ENCODE results near the gene NUDC. TPM values are rescaled to one million over a fixed set of nuclear protein-coding genes. Genes with fewer than 3 reads are reported as not detected.

NUDC gene
- total RNA-seq (ENCODE audit: low replicate concordance): 31.3 and 49.4 TPM in 2 replicates

DNA sequence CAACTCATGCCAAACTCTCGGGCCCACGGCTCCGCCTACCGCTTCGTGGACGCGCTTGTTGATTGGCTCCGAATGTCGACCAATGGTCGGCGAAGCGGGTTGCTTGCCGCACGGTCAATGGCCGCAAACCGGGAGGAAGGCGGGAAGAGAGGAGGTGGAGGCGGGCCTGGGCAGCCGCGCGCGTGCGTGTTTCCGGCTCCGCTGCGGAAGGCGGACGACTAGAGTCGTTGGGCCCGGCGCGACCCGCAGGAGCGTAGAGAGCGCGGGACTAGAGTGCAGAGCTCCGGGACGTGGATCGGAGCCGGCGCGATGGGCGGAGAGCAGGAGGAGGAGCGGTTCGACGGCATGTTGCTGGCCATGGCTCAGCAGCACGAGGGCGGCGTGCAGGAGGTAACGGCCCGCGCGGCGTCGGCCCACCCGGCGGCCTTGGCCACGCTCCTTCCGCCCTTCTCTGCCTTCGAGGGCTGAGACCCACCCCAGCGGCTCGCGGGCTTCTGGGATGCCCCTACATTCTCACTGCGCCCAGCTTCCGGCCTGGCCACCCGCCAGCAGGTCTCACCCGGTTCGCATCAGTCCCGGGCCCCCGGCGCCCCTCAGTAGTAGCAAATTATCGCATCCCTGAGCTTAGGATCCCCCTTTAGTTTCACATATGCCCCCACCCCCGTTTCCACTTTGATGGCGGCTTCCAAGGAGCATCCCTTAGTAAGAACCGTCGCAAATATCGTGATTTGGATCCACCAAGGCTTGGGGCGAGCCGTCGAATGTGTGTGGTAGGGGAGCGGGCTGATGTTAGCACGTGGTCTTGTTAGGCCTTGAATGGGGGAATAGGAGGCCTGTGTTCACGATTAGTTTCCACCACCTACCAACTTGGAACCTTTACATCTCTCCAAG lies at the start of gene NUDC:
NUDC (plus strand) TSS at position 204 of the 891 bp plus-strand sequence; CDS start at position 310, 106 bp downstream.

DNA sequence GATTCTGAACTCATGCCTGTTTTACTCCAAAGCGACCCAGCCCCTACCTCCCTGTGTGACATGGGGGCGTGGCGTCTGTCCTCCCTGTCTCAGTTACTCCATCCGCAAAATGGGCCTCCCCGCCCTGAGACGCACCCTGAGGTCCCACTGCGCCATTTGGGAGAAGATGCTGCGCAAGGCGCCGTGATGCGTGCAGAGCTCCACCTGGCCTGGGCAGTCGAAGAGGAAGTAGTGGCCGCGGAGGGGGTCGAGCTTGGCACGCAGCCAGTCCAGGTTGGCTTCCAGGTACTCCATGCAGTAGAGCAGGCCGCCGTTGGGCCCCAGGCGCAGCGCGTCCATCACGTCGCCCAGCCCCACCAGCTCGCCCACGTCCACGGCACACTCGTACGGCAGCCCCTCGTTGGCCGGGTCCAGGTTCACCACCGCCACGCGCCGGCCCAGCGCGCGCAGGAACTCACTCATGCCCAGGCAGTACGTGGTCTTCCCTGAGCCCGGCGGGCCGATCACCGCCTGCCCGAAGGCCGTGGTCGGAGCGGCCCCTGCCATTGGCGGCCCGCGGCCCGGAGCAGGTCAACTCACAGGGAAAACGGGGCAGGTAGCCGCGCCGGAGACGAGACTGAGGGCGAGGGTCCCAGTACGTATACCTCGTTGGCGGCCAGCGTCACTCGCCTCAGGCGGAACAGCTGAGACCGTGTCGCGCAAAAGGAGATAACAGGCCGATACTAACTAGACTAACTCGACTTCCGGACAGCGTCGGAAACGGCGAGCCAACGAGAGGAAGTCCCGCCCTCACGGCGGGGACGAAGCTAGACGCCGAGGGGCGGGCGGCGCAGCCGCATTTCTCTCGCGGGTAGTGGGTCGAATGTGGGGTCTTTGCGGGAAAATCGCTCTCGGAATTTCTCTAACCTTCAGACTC lies 31.7 kb upstream of the NUDC start, which contains the start of gene GPN2:
GPN2 (minus strand) TSS at position 733 of the 916 bp plus-strand sequence; CDS start at position 546, 187 bp downstream.

DNA sequence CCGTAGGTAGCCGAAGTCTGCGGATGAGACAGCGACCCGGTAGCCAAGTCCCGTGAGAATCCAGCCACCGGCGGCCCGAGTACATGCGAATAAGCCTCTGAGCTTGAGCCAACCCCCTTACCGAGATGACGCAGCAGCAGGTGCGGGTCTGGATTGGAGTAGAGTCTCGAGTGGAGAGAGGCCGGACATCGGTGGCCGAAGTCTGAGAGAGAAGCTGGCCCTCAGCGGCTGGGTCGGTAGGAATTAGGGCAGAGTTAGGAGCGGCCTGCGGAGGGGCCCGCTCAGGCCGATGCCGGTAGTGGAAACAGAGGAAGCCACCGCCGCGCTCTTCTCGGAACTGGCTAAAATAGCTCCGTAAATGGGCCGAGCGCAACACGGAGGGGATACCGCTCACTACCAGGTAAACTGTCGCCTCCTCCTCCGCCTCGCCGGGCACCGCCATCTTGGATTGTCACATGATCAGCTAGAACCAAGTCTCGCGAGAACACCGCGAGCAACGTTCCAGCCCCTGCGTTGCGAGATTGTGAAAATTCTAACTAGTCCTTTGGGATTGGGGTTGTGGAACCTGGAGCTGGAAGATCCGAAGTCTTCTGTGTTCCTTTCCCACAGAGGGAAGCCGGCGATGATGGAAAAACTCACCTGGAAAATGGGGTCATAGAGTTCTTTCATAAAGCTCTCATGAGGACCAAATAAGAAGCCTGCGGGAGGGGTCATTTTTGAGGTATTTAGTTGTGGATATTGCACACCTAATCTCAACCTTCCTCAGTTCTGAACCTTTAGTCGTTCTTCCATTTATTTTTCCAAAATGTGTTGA lies 21.3 kb upstream of the NUDC start, which contains the start of gene GPATCH3:
GPATCH3 (minus strand) TSS at position 467 of the 814 bp plus-strand sequence; CDS start at position 442, 25 bp downstream.

DNA sequence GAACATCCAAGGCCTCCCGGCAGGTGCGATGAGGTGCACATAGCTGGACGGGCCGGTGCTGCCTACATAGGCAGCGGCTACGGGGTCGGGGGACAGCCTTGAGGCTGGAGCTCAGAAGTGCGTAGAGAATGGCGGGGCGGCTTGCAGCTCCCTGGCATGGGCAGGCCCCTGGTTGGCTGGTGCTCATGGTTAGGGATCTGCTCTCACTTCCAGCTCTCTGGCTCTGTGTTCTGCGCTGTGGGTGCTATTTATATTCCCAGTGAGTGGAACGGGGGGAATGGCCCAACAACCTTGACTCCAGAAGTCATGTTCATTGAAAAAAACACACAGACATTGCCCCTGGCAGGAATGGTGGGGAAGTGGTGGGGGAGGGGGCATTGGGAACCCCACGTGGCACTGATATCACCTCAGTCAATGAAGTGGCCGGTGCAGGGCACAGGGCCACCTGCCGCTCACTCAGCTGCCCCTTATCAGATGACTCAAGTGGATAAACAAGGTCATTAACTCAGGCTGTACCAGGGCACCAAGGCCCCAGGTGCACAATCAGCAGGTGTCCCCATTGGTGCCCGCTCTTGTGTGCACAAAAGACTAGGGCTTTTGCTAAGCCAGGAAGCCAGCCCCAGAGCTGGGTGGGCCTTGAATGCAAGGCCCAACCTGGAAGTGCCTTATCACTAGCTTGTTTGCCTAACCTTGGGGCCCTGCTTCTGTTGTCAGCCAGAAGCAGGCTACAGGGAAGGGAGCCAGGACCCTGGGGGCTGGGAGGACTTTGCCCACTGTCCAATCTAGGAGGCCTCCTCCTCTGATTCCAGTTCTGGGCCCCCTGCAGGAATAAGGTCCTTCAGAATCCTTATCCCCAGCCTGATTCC lies 7.6 kb upstream of the NUDC start, which contains the start of gene NR0B2:
NR0B2 (minus strand) TSS at position 222 of the 866 bp plus-strand sequence; CDS start at position 187, 35 bp downstream.

DNA sequence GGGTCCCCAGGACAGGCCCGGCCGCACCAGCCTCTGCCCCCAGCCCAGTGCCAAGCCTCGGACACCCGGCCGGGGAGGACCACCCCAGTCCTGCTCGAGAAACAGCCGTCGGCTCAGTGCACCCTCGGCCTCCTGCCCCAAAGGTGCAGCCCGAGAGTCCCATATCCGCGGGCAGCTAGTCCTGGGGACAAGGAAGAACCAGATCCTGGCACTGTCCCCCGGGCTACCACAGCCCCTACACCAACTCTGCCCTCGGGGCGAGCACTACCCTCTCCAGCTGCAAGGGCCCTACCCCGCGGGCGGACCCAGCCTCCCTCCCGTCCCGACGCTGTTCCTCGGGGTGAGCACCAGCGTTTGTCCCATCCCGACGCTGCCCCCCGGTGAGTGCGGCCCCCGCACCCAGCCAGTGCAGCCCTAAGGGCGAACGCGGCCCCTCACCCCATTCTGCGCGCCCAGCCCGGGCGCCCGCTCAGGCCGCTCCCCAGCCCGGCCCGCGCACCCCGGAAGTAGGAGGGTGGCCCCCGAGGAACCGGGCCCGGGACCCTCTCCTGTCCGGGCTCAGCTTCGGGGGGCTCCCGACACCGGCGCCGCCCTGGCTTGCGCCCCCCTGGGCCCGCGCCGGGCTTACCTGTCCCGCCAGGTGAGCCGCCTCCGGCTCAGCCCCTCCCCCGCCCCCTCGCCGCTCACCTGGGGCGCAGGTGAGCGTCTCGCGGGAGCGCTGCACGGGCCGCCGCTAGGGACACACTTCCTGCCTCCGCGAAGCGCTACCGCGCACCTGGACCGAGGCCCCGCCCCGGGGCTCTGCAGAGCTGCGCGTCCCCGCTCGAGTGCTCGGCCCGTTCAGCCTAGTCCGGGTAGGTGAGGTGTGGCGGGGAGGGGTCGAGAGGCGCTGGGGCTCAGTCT lies 38.4 kb downstream of the NUDC start, which contains the start of gene KDF1:
KDF1 (minus strand) TSS at position 747 of the 903 bp plus-strand sequence. CDS start 8,088 bp downstream, outside the sequence.

DNA sequence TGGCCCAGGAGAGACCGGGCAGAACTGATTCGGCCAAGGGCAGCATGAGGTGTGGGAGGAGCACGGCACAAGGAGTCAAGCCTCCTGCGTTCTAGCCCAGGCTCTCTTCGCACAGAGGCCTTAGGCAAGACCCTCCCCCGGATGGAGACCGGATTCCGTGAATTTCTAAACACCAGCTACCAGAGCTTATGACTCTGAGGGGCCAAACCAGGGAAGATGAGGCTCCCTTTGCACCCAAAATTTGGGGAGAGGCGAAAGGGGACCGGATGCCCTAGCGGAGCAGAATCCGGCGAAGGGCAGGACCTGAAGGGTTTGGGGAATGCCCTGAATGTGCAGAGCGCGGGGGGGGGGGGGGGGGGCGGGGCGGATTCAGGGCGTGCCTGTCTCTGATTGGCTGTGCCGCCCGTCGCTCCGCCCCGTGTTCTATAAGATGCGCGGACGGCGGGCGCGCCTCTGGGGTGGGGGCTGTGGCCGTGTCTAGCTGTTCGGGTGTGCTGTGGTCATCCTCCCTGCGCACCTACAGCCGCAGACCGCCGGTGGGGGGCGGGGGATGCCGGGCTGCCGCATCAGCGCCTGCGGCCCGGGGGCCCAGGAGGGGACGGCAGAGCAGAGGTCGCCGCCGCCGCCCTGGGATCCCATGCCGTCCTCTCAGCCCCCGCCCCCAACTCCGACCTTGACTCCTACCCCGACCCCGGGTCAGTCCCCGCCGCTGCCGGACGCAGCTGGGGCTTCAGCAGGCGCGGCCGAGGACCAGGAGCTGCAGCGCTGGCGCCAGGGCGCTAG lies 71.9 kb downstream of the NUDC start, which contains the start of gene TRNP1:
TRNP1 (plus strand) TSS at position 456 of the 783 bp plus-strand sequence; CDS start at position 551, 95 bp downstream.

Other genes starting within 250 kb of the NUDC start
- 6.3 and 8.3 TPM in 2 replicates for gene ARID1A, start 225.7 kb upstream of the NUDC start, total RNA-seq (ENCODE audit: low replicate concordance)
- 6.0 and 11.4 TPM in 2 replicates for gene PIGV, start 133.8 kb upstream of the NUDC start, total RNA-seq (ENCODE audit: low replicate concordance)
- 4.1 and 6.4 TPM in 2 replicates for gene ZDHHC18, start 95.1 kb upstream of the NUDC start, total RNA-seq (ENCODE audit: low replicate concordance)
- gene SFN, start 58.6 kb upstream of the NUDC start, total RNA-seq (ENCODE audit: low replicate concordance): 0.23 and 2.3 TPM in 2 replicates
- 10.7 and 13.1 TPM in 2 replicates for gene GPN2, start 31.5 kb upstream of the NUDC start, total RNA-seq (ENCODE audit: low replicate concordance)
- 8.3 and 10.9 TPM in 2 replicates for gene GPATCH3, start 21.3 kb upstream of the NUDC start, total RNA-seq (ENCODE audit: low replicate concordance)
- not detected in 2 replicates for gene NR0B2, start 7.8 kb upstream of the NUDC start, total RNA-seq (ENCODE audit: low replicate concordance)
- not detected in 2 replicates for gene KDF1, start 38.7 kb downstream of the NUDC start, total RNA-seq (ENCODE audit: low replicate concordance)
- 5.3 and 11.7 TPM in 2 replicates for gene TRNP1, start 71.9 kb downstream of the NUDC start, total RNA-seq (ENCODE audit: low replicate concordance)
- 3.7 and 3.9 TPM in 2 replicates for gene TENT5B, start 91.1 kb downstream of the NUDC start, total RNA-seq (ENCODE audit: low replicate concordance)
- gene SLC9A1, start 233.4 kb downstream of the NUDC start, total RNA-seq (ENCODE audit: low replicate concordance): 1.5 and 3.2 TPM in 2 replicates

All from smooth muscle cell of the coronary artery (primary cell).